WTC11 (cell line): Measurements from ENCODE around the gene AADACL4.

Experiments
- ATF1 ChIP-seq: sonication (generic); formaldehyde crosslinking; IDR thresholded peaks from 2 replicates; pipeline ENCODE4 v1.8.1; 2023; ENCODE audit warnings: mild to moderate bottlenecking, moderate library complexity, missing genetic modification reagents
- CREB1 ChIP-seq: sonication (generic); formaldehyde crosslinking; IDR thresholded peaks from 2 replicates; pipeline ENCODE4 v1.8.0; 2023; ENCODE audit warnings: mild to moderate bottlenecking, missing genetic modification reagents
- CTCF ChIP-seq: fragments of 200-600 bp; IDR thresholded peaks from 2 replicates; pipeline ENCODE4 v1.8.0; 2022; ENCODE audit warnings: antibody characterized with exemption
- IRF2 ChIP-seq: sonication (generic); formaldehyde crosslinking; IDR thresholded peaks from 2 replicates; pipeline ENCODE4 v1.8.0; 2022; ENCODE audit warnings: low read depth, missing genetic modification reagents, borderline replicate concordance
- JUN ChIP-seq: sonication (generic); formaldehyde crosslinking; IDR thresholded peaks from 2 replicates; pipeline ENCODE4 v1.8.0; 2023; ENCODE audit warnings: mild to moderate bottlenecking, missing genetic modification reagents
- NFE2L1 ChIP-seq: sonication (generic); formaldehyde crosslinking; IDR thresholded peaks from 2 replicates; pipeline ENCODE4 v1.8.1; 2023; ENCODE audit warnings: missing genetic modification reagents
- NR1H2 ChIP-seq: sonication (generic); formaldehyde crosslinking; IDR thresholded peaks from 2 replicates; pipeline ENCODE4 v1.9.0; 2021; ENCODE audit warnings: mild to moderate bottlenecking, moderate library complexity, missing genetic modification reagents
- NR3C1 ChIP-seq: sonication (generic); formaldehyde crosslinking; conservative IDR thresholded peaks from 2 replicates; pipeline ENCODE4 v1.8.1; 2023; ENCODE audit warnings: low read depth, mild to moderate bottlenecking, missing genetic modification reagents
- TP53 ChIP-seq: sonication (generic); formaldehyde crosslinking; IDR thresholded peaks from 2 replicates; pipeline ENCODE4 v1.8.1; 2023; ENCODE audit warnings: mild to moderate bottlenecking, missing genetic modification reagents

- TF ChIP-seq NR1H2 (CRISPR knock-in tag) (no peak), CREB1 (CRISPR knock-in tag) (no peak), NFE2L1 (no peak), JUN (CRISPR knock-in tag) (no peak), ATF1 (CRISPR knock-in tag) (no peak), TP53 (CRISPR knock-in tag) (no peak), IRF2 (CRISPR knock-in tag) (no peak), NR3C1 (no peak), CTCF (no peak)
Observed at GRCh38 chr1:12610941-12611340, 32.9 kb upstream of the AADACL4 start.
